SHP77 (cell line): ENCODE results near the gene NME3.

Source experiments
- DNase-seq, 2 experiments: peaks; one replicate each; lab custom pipeline; 2025; lab: John Stamatoyannopoulos, UW

The NME3 gene

GRCh38 chr16:1793578-1794220, 22.4 kb upstream of the NME3 start, which contains the start of gene IGFALS:
Gene IGFALS, minus strand, starts transcription at chr16:1793705. Its CDS starts 53 bp downstream, at chr16:1793652.
- DNase-seq, result peak in 1 of 2 experiments; percentile 21

DNA sequence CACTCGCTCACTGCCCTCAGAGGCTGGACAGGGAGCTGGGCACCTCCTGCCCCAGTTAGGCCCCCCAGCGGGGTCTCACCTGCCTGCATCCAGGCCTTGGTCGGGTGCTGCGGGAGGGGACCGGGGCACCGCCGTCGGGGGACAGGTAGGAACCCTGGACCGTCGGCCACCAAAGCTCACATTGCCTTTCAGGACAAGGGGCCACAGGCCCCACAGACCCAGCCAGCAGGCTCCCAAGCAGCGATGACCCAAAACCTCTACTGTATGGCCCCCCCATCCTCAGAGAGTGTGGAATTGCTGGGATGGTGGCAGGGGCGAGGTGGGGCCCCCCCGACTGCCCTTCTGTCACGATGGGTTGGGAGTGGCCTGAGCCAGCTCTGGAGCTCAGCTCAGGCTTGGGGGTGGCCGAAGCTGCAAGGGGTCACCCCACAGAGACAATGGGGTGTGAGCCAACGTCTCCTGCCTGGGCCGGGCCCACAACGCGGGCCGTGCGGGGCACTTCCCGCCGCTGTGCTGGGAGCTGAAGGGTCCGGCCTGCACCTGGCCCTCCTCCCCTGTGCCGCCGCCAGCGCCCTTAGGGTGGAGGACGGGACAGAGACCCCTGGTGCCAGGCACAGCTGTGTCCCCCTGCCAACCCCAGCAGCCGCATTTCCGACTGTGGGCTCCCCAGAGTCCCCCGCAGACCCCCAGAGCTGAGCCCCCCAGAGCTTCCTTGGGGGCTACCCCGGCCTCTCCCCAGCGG, 21.7 kb upstream of the NME3 start:
- no peak for DNase-seq

GRCh38 chr16:1791943-1792812, 20.8 kb upstream of the NME3 start:
- DNase-seq, result no peak

- no peak for DNase-seq
These were observed 20.1 kb upstream of the NME3 start for GRCh38 chr16:1791256-1791942.

DNA sequence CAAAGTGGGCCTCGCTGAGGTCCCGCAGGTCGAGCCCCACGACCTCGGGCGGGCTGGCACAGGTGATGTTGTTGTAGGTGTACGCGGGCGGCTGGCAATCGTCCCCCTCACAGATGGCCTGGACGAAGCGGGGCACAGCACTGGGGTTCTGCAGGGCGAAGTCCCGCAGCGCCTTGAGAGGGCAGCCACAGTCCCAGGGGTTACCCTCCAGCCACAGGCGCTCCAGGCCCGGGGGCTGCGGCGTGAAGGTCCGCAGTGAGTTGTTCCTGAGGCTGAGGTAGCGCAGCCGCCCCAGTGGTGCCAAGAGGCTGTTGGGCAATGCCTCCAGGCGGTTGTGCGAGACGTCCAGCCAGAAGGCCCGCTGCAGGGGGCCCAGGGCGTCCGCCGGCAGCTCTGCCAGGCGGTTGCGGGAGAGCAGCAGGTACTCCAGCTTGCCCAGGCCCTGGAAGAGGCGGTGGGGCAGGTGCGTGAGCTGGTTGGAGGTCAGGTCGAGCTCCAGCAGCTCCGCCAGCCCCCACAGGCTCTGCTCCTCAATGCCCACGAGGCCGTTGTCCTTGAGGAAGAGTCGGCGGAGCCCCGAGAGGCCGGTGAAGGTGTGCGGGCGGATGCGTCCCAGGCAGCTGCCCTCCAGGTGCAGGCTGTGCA, 19.4 kb upstream of the NME3 start:
- no peak for DNase-seq

DNA sequence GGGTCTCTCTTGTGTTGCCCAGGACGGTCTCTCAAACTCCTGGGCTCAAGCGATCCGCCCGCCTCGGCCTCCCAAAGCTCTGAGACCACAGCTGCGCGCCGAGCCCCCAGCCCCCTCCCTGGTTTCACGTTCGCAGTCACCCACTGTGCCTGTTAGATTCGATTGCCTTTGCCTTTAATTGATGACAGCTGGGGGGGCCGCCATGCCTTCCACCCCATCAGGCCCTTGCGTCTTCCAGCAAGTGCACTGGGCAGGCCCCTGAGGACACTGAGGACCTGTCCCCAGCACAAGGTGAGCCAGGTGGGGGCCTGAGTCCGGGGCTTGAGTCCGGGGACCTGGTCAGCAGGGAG, 18.9 kb upstream of the NME3 start:
- DNase-seq, result no peak

GRCh38 chr16:1789643-1790045, 18.3 kb upstream of the NME3 start:
- no peak for DNase-seq

DNA sequence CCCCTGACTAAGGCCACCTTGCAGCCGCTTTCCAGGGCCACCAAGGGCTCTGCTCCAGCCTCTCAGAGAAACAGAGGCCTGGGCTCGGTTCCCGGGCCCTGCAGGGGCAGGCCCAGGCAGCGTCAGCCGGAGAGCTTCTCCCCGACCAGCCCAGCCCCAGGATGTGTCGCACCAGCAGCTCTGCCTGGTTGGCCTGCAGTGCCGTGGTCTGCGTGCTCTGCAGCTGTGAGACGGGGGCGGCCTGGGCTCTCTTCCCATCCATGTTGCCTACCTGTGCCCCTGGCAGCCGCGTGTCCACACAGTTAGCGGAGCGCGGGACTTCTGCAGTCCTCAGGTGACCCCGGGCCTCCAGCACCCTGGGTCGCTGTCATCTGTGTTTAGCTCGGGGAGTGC, 17.4 kb upstream of the NME3 start:
- DNase-seq, result no peak

DNA sequence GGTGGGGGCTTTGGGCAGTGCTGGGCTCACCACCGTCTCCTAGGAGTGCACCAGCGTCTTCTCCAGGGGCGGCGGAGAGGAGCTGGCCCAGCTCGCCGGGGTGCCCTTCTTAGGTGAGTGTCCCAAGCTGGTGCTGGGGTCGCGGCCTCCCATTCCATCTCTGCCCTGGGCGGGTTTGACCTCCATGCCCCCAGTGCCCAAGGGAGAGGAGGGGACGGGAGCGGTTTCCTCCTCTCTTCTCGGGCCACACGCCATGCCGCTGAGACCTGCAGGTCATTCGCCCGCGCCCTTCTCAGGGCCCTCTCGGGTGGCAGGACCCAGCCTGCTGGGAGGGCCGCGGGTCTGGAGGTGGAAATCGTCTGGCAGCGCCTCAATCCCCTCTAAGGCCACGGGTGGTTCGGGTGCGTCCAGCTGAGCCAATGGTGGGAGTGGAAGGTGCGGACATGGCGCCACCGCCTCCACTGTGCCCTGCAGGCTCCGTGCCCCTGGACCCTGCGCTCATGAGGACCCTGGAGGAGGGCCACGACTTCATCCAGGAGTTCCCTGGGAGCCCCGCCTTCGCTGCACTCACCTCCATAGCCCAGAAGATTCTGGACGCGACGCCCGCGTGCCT, 16.9 kb upstream of the NME3 start:
- DNase-seq, result no peak

DNA sequence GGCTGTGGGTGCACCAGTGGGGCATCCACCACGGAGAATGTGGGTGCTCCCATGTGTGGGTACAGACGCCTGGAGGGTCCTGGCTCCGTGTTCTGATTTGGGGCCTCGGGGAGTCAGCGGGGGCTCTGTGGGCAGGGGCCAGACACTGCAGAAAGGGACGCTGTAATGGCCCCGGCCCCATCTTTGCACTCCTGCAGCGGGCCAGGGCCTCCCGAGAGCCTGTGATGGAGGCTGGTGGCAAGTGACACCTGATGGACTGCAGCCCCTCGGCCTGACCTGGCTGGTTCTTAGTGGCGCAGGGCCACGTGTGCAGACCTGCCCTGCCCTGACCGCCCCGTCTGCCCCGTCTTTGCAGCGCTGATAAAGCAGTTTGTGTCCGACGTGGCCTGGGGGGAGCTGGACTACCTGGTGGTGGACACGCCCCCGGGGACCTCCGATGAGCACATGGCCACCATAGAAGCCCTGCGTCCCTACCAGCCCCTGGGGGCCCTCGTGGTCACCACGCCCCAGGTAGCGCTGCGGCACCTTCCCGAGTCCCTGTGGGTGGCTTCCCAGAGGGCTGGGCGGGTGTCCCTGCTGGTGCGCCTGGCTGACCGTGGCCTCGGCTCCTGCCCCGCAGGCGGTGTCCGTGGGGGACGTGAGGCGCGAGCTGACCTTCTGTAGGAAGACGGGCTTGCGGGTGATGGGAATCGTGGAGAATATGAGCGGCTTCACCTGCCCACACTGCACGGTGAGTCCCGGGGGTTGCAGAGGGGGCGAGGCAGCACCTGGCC, 16.2 kb upstream of the NME3 start:
- DNase-seq, result no peak

DNA sequence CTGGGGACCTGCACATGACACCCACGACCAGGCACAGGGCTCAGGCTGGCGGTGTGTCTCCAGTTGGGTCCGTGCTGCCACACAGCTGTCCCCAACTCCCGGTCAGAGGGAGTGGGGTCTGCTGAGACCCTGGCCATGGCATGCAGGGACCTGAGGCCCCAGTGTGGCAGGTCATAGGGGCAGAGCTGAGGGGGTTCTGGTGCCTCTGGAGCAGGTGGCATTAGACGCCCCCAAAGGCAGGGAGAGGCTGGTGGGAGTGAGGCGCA, 15.6 kb upstream of the NME3 start:
- no peak for DNase-seq

DNA sequence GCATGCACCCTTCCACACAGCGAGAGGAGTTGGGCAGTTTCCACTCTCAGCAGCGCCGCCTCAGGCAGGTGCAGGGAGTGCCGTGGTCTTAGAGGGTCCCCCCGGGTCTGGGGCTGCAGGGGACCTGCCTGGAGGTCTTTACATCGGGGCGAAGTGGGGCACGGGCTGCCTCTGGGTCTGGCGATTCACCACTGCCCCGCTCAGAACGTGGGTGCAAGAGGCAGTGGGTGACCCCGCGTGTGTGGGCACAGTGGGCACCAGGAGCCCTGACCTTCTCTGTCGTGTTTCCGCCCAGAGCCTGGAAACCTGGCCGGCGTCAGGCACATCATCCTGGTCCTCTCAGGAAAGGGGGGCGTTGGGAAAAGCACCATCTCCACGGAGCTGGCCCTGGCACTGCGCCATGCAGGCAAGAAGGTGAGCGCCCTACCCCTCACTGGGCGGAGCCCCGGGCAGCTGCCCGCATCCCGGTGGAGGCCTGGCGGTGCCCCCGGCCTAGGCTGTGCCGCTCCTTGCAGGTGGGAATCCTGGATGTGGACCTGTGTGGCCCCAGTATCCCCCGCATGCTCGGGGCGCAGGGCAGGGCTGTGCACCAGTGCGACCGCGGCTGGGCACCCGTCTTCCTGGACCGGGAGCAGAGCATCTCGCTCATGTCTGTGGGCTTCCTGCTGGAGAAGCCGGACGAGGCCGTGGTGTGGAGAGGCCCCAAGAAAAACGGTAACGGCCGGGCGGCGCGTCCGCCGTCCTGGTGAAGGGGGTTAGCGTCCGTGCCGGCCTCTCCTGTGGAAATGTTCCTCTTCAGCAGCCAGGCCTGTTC, 15.1 kb upstream of the NME3 start:
- DNase-seq, result no peak

DNA sequence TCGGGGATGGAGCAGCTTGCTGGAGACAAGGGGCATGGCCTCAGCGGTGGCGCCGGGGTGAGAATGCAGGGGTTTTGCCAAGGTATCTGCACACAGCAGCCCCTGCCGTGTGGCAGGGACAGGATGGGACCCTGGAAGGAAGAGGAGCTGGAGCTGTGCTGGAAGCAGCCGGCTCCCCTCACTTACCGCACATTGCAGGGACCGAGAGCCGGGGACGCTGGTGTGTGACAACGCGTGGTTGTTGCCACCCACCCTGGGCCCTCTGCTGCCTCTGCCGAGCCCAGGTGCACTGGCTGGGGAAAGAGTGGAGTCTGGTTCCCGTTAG, 14.5 kb upstream of the NME3 start:
- no peak for DNase-seq

GRCh38 chr16:1784977-1785845, 13.9 kb upstream of the NME3 start:
- DNase-seq, result no peak

DNA sequence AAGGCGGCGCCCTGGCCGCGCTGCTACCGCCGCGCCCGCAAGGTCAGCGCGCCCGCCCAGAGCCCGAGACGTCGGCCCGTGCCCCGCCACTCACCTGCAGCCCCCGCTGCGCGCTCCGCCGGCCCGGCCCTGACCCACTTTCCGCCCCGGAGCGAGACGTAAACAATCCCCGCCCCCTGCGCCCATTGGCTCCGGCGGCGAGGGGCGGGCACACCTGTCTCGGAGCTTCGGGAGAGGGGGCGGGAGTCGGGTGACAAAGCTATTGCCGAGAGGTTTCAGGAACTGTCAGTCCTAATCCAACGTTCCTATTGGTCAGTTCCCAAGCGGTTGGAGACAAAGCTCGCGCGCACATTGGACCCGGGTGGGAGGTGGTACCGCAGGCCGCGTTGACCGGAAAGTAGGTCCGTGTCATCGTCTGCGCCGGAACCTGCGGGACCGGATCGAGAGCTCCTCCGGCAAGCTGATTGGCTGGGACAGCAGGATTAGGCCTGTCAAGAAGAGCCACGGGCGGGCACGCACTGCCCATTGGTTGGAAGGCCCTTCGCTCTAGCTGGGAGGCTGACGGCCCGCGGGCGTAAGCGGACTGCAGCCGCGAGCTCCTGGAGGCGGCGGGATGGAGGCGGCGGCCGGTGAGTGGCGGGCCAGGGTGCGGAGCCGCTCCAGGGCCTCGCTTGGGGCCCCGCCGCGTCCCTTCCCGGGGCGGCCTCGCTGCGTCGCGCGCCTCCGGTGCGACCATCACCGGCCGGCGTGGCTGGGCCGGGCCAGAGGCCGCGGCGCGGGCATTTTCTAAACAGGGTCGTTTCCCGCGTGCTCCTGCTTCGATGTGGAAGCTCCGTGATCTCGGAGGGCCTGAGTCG, 11.3 kb upstream of the NME3 start, which contains the start of the genes NUBP2 and SPSB3:
NUBP2 (plus strand) TSS at position 553 of the 857 bp plus-strand sequence; CDS start at position 614, 61 bp downstream.
SPSB3 (minus strand) TSS at position 164 of the 857 bp plus-strand sequence. CDS start 1,088 bp downstream, outside the sequence.
- DNase-seq, result peak; percentile 99

- no peak for DNase-seq
These were observed 10.5 kb upstream of the NME3 start for GRCh38 chr16:1781758-1782407.

DNA sequence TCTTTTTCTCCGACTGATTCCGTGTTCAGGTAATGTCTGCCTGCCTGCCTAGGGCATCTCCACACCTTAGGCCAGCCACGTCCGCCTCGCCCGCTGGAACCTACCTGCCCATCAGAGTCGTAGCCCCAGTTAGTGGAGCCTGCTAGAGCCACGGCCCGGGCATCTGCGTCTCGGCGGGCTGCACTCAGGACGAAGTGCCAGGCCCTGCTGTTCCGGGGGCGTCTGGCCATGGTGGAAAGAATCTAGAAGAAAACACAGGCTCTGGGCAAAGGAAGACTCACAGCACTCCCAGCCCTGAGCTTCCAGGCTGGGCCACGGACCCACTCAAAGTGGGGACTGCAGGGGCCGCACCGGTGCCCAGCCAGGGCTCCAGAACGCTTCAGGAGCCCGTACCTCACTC, 9.9 kb upstream of the NME3 start:
- DNase-seq, result no peak
